CD4-positive, alpha-beta T cell (primary cell): ENCODE data around the gene ANAPC7. TPM values are rescaled to one million over a fixed set of nuclear protein-coding genes. Genes with fewer than 3 reads are reported as not detected.
A peak's percentile ranks its signal among the peaks of the same experiment; 100 is the strongest.

Experiments
- ATAC-seq: fragments of 200-7000 bp; cut with Tn5 transposase; one replicate; pipeline ENCODE4 v1.10.0; 2022; ENCODE audit warnings: mild to moderate bottlenecking; ENCODE audit not compliant: poor library complexity
- CTCF ChIA-PET: fragments of 350-600 bp; sonication (Branson Sonifier 250); formaldehyde crosslinking; loops from one replicate; lab custom pipeline; 2021; ENCODE audit warnings: antibody characterized with exemption, inconsistent platforms; lab: Charles Lee
- POLR2A ChIA-PET: fragments of 350-600 bp; sonication (Branson Sonifier 250); formaldehyde crosslinking; loops from one replicate; lab custom pipeline; 2021; ENCODE audit warnings: antibody characterized with exemption, inconsistent platforms; lab: Charles Lee
- DNase-seq, 14 experiments: peaks; one replicate each; pipeline ENCODE4 v3.0.0-alpha.2; 2013 to 2020; ENCODE audit warnings: mixed read lengths in 2 of 14
- H3K27ac ChIP-seq, 2 donors: one replicate each; pipeline versions ENCODE4 v1.5.1 to v1.7.0; 2013; ENCODE audit warnings: low read length in 2 of 2, low read depth in 1 of 2, mild to moderate bottlenecking in 1 of 2
- H3K27me3 ChIP-seq, 2 experiments: 1 replicate in 1 of 2; 2 replicates in 1 of 2; pipeline versions ENCODE4 v1.6.1 to v1.7.0; 2013; ENCODE audit warnings: low read length in 2 of 2, control low read depth in 1 of 2, mild to moderate bottlenecking in 1 of 2, moderate library complexity in 1 of 2; ENCODE audit not compliant: insufficient read depth in 2 of 2, control insufficient read depth in 1 of 2
- H3K36me3 ChIP-seq: one replicate; pipeline ENCODE4 v1.6.1; 2013; ENCODE audit warnings: low read length, control low read depth; ENCODE audit not compliant: insufficient read depth
- H3K4me1 ChIP-seq: one replicate; pipeline ENCODE4 v1.6.1; 2013; ENCODE audit warnings: low read length, control low read depth; ENCODE audit not compliant: insufficient read depth
- H3K4me3 ChIP-seq: one replicate; pipeline ENCODE4 v1.5.1; 2013; ENCODE audit warnings: mild to moderate bottlenecking, low read length, moderate library complexity
- H3K9me3 ChIP-seq, 2 experiments: 1 replicate in 1 of 2; 2 replicates in 1 of 2; pipeline versions ENCODE4 v1.6.1 to v1.7.0; 2013; ENCODE audit warnings: low read length in 2 of 2, mild to moderate bottlenecking in 2 of 2, control low read depth in 1 of 2, moderate library complexity in 1 of 2; ENCODE audit not compliant: control insufficient read depth in 1 of 2, insufficient read depth in 1 of 2
- H3K27ac Mint-ChIP-seq: one replicate; pipeline ENCODE4 v1.8.0; 2020; ENCODE audit warnings: mixed read lengths
- H3K27me3 Mint-ChIP-seq: one replicate; pipeline ENCODE4 v1.8.0; 2021; ENCODE audit warnings: mixed read lengths
- H3K36me3 Mint-ChIP-seq: one replicate; pipeline ENCODE4 v1.8.0; 2021; ENCODE audit warnings: low read depth, mixed read lengths
- H3K4me1 Mint-ChIP-seq: one replicate; pipeline ENCODE4 v1.8.0; 2021; ENCODE audit warnings: low read depth, mixed read lengths
- H3K4me3 Mint-ChIP-seq: one replicate; pipeline ENCODE4 v1.8.0; 2020; ENCODE audit warnings: mild to moderate bottlenecking, mixed read lengths
- H3K9me3 Mint-ChIP-seq: one replicate; pipeline ENCODE4 v1.8.0; 2020; ENCODE audit warnings: mixed read lengths
- CTCF ChIP-seq: fragments of 200-600 bp; IDR thresholded peaks from one replicate; pipeline ENCODE4 v1.8.0; 2022; ENCODE audit warnings: antibody characterized with exemption, mild to moderate bottlenecking
- intact Hi-C, 2 experiments: fragments of 100-400 bp; cut with DNase I in 1 of 2; cut with micrococcal nuclease in 1 of 2; formaldehyde crosslinking; loops; one replicate each; pipeline versions ENCODE4 v1.15.1 to v1.9.0; 2023 to 2025; cut with DNase I, micrococcal nuclease
- total RNA-seq, 174 experiments: library from RNA in 2 of 174; stranded (reverse) in 2 of 174; gene quantifications; one replicate each; pipeline ENCODE4 v1.2.3 and lab custom pipeline; 2021 to 2026

Gene ANAPC7
- total RNA-seq, 2 experiments from 2014 or later, result 16.4 to 18.2 TPM

- intact Hi-C loops, result loop anchor here (10.0 kb wide), 2 partner anchors 50 to 530 kb away; partner anchors contain the start of gene ANAPC7 (in 1 of the 2)
- ChIA-PET CTCF (interaction anchor here (2.5 kb wide), 1 partner anchor 76 kb away, joined by 9 read pairs; no protein-coding TSS in a partner anchor), POLR2A (no interaction called here)
- no peak overlapping the region for H3K4me3 Mint-ChIP-seq
- Histone ChIP-seq H3K4me3 (no peak overlapping the region), H3K27ac (no peak overlapping the region), H3K27me3 (no peaks in the 10 kb centered on the region), H3K36me3 (no peaks in the 10 kb centered on the region), H3K9me3 (no peaks in the 10 kb centered on the region), H3K4me1 (no peaks in the 10 kb centered on the region)
- H3K4me1 Mint-ChIP-seq, result peaks cover 23% of the 10 kb centered on the region
- TF ChIP-seq CTCF, result peak; percentile 29
- peak; percentile 70 for ATAC-seq
- no peak overlapping the region for H3K27ac Mint-ChIP-seq
- H3K9me3 Mint-ChIP-seq, result no peaks in the 10 kb centered on the region
- no peaks in the 10 kb centered on the region for H3K27me3 Mint-ChIP-seq
- peaks cover 2% of the 10 kb centered on the region for H3K36me3 Mint-ChIP-seq
- DNase-seq, result peak in 6 of 14 experiments; percentile 12 to 61 (median 38)
These were observed 48.4 kb downstream of the ANAPC7 start for GRCh38 chr12:110355073-110355472.

- no peak for TF ChIP-seq CTCF
- intact Hi-C loops, result loop anchor here (5.0 to 10.0 kb wide), 3 partner anchors 51 to 531 kb away; partner anchors contain the start of gene ANAPC7 (in 1 of the 2)
- POLR2A ChIA-PET, result interaction anchor here (0.9 kb wide), 1 partner anchor 24 kb away, joined by 3 read pairs; no protein-coding TSS in a partner anchor
- Histone ChIP-seq H3K27me3 (no peaks in the 10 kb centered on the region), H3K36me3 (no peaks in the 10 kb centered on the region), H3K4me1 (peaks cover 8% of the 10 kb centered on the region), H3K9me3 (no peaks in the 10 kb centered on the region), H3K4me3 (no peak overlapping the region), H3K27ac (no peak overlapping the region)
- no peak for DNase-seq
- H3K27me3 Mint-ChIP-seq, result no peaks in the 10 kb centered on the region
- H3K27ac Mint-ChIP-seq, result no peak overlapping the region
- H3K36me3 Mint-ChIP-seq, result peaks cover 10% of the 10 kb centered on the region
- H3K4me3 Mint-ChIP-seq, result no peak overlapping the region
- CTCF ChIA-PET, result interaction anchor here (2.5 kb wide), 1 partner anchor 77 kb away, joined by 9 read pairs; no protein-coding TSS in a partner anchor
- peaks cover 31% of the 10 kb centered on the region for H3K4me1 Mint-ChIP-seq
- no peaks in the 10 kb centered on the region for H3K9me3 Mint-ChIP-seq
- ATAC-seq, result no peak
These were observed 49.2 kb downstream of the ANAPC7 start for GRCh38 chr12:110354172-110354780.

GRCh38 chr12:110353211-110353965, 50.1 kb downstream of the ANAPC7 start:
- peaks cover 14% of the 10 kb centered on the region for H3K36me3 Mint-ChIP-seq
- ChIA-PET POLR2A (interaction anchor here (0.9 to 1.1 kb wide), 2 partner anchors 23 to 41 kb away, joined by 3 to 4 read pairs; no protein-coding TSS in a partner anchor), CTCF (interaction anchor here (1.2 kb wide), 1 partner anchor 78 kb away, joined by 3 read pairs; no protein-coding TSS in a partner anchor)
- H3K4me3 ChIP-seq, result no peak overlapping the region
- intact Hi-C loops, result loop anchor here (5.0 to 10.0 kb wide), 3 partner anchors 51 to 531 kb away; partner anchors contain the start of gene ANAPC7 (in 1 of the 2)
- H3K27ac Mint-ChIP-seq, result no peak overlapping the region
- no peak for TF ChIP-seq CTCF
- no peak overlapping the region for H3K4me3 Mint-ChIP-seq
- no peaks in the 10 kb centered on the region for H3K9me3 Mint-ChIP-seq
- no peaks in the 10 kb centered on the region for H3K36me3 ChIP-seq
- no peaks in the 10 kb centered on the region for H3K27me3 ChIP-seq
- H3K27ac ChIP-seq, result no peak overlapping the region
- H3K27me3 Mint-ChIP-seq, result no peaks in the 10 kb centered on the region
- DNase-seq, result no peak
- peaks cover 40% of the 10 kb centered on the region for H3K4me1 Mint-ChIP-seq
- ATAC-seq, result no peak
- H3K4me1 ChIP-seq, result peaks cover 16% of the 10 kb centered on the region
- no peaks in the 10 kb centered on the region for H3K9me3 ChIP-seq
